Activated CD8-positive, alpha-beta T cell treated with anti-CD3 and anti-CD28 coated beads for 36 hours (primary cell): ENCODE data around the gene PDE2A. TPM values are rescaled to one million over a fixed set of nuclear protein-coding genes. Genes with fewer than 3 reads are reported as not detected.
A peak's percentile ranks its signal among the peaks of the same experiment; 100 is the strongest.

Experiments
- ATAC-seq: fragments of 200-7000 bp; cut with Tn5 transposase; one replicate; pipeline ENCODE4 v1.10.0; 2021; ENCODE audit warnings: mild to moderate bottlenecking, moderate library complexity
- CTCF ChIA-PET: fragments of 350-600 bp; sonication (Branson Sonifier 250); formaldehyde crosslinking; loops from one replicate; lab custom pipeline; 2021; ENCODE audit warnings: antibody characterized with exemption; lab: Charles Lee
- POLR2A ChIA-PET: fragments of 350-600 bp; sonication (Branson Sonifier 250); formaldehyde crosslinking; loops from one replicate; lab custom pipeline; 2021; ENCODE audit warnings: antibody characterized with exemption; lab: Charles Lee
- DNase-seq: peaks from one replicate; pipeline ENCODE4 v3.0.0-alpha.2; 2020
- H3K27ac Mint-ChIP-seq: one replicate; pipeline ENCODE4 v1.8.0; 2021; ENCODE audit warnings: mild to moderate bottlenecking, mixed read lengths
- H3K27me3 Mint-ChIP-seq: one replicate; pipeline ENCODE4 v1.8.0; 2021; ENCODE audit warnings: mixed read lengths
- H3K36me3 Mint-ChIP-seq: one replicate; pipeline ENCODE4 v1.8.0; 2021; ENCODE audit warnings: low read depth, mixed read lengths
- H3K4me1 Mint-ChIP-seq: one replicate; pipeline ENCODE4 v1.8.0; 2021; ENCODE audit warnings: low read depth, mixed read lengths
- H3K4me3 Mint-ChIP-seq: one replicate; pipeline ENCODE4 v1.8.0; 2021; ENCODE audit warnings: mild to moderate bottlenecking, moderate library complexity, mixed read lengths
- H3K9me3 Mint-ChIP-seq: one replicate; pipeline ENCODE4 v1.8.0; 2021; ENCODE audit warnings: mixed read lengths
- intact Hi-C: fragments of 100-400 bp; cut with micrococcal nuclease; formaldehyde crosslinking; loops from one replicate; pipeline ENCODE4 v1.10.0; 2022
- total RNA-seq, 2 experiments: library from RNA; stranded (reverse); gene quantifications; one replicate each; pipeline ENCODE4 v1.2.3, GENCODE V29; 2021
- TF ChIP-seq, protein P1 (sequence below): fragments of 200-600 bp; IDR thresholded peaks from one replicate; pipeline ENCODE4 v1.8.0; 2022; ENCODE audit warnings: antibody characterized with exemption, mild to moderate bottlenecking

The PDE2A gene
- total RNA-seq, 2 experiments from 2014 or later = 0.14 to 0.72 TPM

DNA sequence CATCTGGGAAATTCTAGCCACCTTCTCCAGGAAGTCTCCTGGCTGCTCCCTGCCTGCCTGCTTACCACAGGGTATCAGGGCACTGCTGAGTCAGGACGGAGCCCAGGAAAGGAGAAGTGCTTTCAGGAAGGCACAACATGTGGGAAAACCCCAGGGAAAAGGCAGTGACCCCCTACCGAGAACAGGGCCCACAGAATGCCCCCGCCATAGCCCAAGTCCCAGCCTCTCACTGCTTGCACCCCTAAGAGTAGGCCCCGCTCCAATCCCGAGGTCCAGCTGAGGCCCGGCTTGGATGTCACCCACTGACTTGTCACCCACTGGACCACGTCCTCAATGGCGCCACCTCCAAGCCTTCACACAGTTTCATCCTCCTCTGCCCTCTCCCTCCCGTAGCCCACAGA, 43.9 kb upstream of the PDE2A start:
- H3K9me3 Mint-ChIP-seq = no peaks in the 10 kb centered on the region
- no peak for DNase-seq
- no peaks in the 10 kb centered on the region for H3K27me3 Mint-ChIP-seq
- peak overlapping the region; percentile 50 for H3K27ac Mint-ChIP-seq
- peaks cover 55% of the 10 kb centered on the region for H3K4me1 Mint-ChIP-seq
- ChIA-PET POLR2A (interaction anchor here (1.2 to 1.3 kb wide), 2 partner anchors 14 to 15 kb away, joined by 3 to 4 read pairs; no protein-coding TSS in a partner anchor), CTCF (interaction anchor here (0.9 to 1.2 kb wide), 3 partner anchors 34 to 460 kb away, joined by 3 to 4 read pairs (median 3); no protein-coding TSS in a partner anchor)
- intact Hi-C loops = no loop called here
- no peak overlapping the region for H3K4me3 Mint-ChIP-seq
- peaks cover 8% of the 10 kb centered on the region for H3K36me3 Mint-ChIP-seq
- TF ChIP-seq, protein P1, sequence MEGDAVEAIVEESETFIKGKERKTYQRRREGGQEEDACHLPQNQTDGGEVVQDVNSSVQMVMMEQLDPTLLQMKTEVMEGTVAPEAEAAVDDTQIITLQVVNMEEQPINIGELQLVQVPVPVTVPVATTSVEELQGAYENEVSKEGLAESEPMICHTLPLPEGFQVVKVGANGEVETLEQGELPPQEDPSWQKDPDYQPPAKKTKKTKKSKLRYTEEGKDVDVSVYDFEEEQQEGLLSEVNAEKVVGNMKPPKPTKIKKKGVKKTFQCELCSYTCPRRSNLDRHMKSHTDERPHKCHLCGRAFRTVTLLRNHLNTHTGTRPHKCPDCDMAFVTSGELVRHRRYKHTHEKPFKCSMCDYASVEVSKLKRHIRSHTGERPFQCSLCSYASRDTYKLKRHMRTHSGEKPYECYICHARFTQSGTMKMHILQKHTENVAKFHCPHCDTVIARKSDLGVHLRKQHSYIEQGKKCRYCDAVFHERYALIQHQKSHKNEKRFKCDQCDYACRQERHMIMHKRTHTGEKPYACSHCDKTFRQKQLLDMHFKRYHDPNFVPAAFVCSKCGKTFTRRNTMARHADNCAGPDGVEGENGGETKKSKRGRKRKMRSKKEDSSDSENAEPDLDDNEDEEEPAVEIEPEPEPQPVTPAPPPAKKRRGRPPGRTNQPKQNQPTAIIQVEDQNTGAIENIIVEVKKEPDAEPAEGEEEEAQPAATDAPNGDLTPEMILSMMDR = no peak
- ATAC-seq = no peak

- intact Hi-C loops = no loop called here
- no peak overlapping the region for H3K27ac Mint-ChIP-seq
- H3K27me3 Mint-ChIP-seq = no peaks in the 10 kb centered on the region
- H3K4me1 Mint-ChIP-seq = peaks cover 53% of the 10 kb centered on the region
- no peak overlapping the region for H3K4me3 Mint-ChIP-seq
- CTCF ChIA-PET = interaction anchor here (0.6 to 1.8 kb wide), 4 partner anchors 33 to 435 kb away, joined by 3 to 5 read pairs (median 3); no protein-coding TSS in a partner anchor
- POLR2A ChIA-PET = interaction anchor here (0.5 to 1.1 kb wide), 3 partner anchors 39 to 99 kb away, joined by 3 to 4 read pairs (median 3); no protein-coding TSS in a partner anchor
- H3K9me3 Mint-ChIP-seq = no peaks in the 10 kb centered on the region
- DNase-seq (no peak), ATAC-seq (no peak)
- TF ChIP-seq, protein P1 = no peak
- peaks cover 12% of the 10 kb centered on the region for H3K36me3 Mint-ChIP-seq
Observed at GRCh38 chr11:72716788-72717435, 42.7 kb upstream of the PDE2A start.

GRCh38 chr11:72716290-72716689, 42.1 kb upstream of the PDE2A start:
- DNase-seq (no peak), ATAC-seq (no peak)
- intact Hi-C loops = no loop called here
- ChIA-PET POLR2A (interaction anchor here (0.9 kb wide), 1 partner anchor 100 kb away, joined by 3 read pairs; no protein-coding TSS in a partner anchor), CTCF (interaction anchor here (0.9 to 2.6 kb wide), 3 partner anchors 9 to 115 kb away, joined by 3 to 9 read pairs (median 5); no protein-coding TSS in a partner anchor)
- no peaks in the 10 kb centered on the region for H3K27me3 Mint-ChIP-seq
- TF ChIP-seq, protein P1 = no peak
- H3K4me1 Mint-ChIP-seq = peaks cover 53% of the 10 kb centered on the region
- no peak overlapping the region for H3K4me3 Mint-ChIP-seq
- peaks cover 9% of the 10 kb centered on the region for H3K36me3 Mint-ChIP-seq
- H3K27ac Mint-ChIP-seq = no peak overlapping the region
- H3K9me3 Mint-ChIP-seq = no peaks in the 10 kb centered on the region

- H3K4me1 Mint-ChIP-seq = peaks cover 22% of the 10 kb centered on the region
- H3K9me3 Mint-ChIP-seq = no peaks in the 10 kb centered on the region
- ChIA-PET POLR2A (no interaction called here), CTCF (no interaction called here)
- ATAC-seq = no peak
- H3K36me3 Mint-ChIP-seq = peaks cover 13% of the 10 kb centered on the region
- TF ChIP-seq, protein P1 = no peak
- DNase-seq = no peak
- no peak overlapping the region for H3K27ac Mint-ChIP-seq
- intact Hi-C loops = no loop called here
- H3K4me3 Mint-ChIP-seq = no peak overlapping the region
- no peaks in the 10 kb centered on the region for H3K27me3 Mint-ChIP-seq
Observed at GRCh38 chr11:72712841-72713240, 38.6 kb upstream of the PDE2A start.

DNA sequence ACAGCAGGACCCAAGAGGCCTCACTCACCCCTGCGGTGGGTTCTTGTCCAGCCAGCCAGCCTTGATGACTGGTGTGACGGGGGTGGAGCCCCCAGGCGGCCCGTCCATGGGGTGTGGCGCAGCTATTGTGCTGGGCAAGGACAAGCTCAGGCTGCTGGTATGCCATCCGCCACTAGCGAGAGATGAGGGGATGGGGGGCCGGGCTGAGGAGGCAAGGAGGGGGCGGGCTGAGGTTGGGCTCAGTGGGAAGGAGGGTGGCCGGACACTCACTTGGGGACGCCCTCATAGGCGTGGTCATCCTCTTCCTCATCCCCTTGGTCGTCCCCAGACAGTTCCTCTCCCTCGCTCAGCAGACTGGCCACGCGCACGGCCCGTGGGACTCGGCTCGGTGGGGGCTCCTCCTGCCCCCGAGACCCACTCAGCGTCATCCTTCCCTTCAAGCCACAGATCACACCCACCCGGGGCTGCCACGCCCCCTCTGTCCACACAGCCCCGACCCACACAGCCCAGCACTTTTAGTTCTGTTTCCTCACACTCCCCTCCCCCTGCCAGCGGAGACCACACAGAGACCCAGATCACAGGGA, 38.0 kb upstream of the PDE2A start:
- H3K27me3 Mint-ChIP-seq = no peaks in the 10 kb centered on the region
- peaks cover 13% of the 10 kb centered on the region for H3K36me3 Mint-ChIP-seq
- ATAC-seq = no peak
- TF ChIP-seq, protein P1 = no peak
- intact Hi-C loops = no loop called here
- DNase-seq = no peak
- H3K4me3 Mint-ChIP-seq = no peak overlapping the region
- POLR2A ChIA-PET = no interaction called here
- peaks cover 19% of the 10 kb centered on the region for H3K4me1 Mint-ChIP-seq
- no peak overlapping the region for H3K27ac Mint-ChIP-seq
- CTCF ChIA-PET = no interaction called here
- H3K9me3 Mint-ChIP-seq = no peaks in the 10 kb centered on the region
